NCI-H82 treated with DMSO at 0.1 percent for 48 hours (cell line): ENCODE results near the gene MPRIP.
"Not testable (repeated sequence)": the region's sequence is repeated elsewhere in the genome, so short reads cannot be mapped to it uniquely, and the experiment has no call there.

Experiments
- DNase-seq: peaks from one replicate; lab custom pipeline; 2025; ENCODE audit not compliant: unreplicated experiment; lab: John Stamatoyannopoulos, UW

Gene MPRIP

DNA sequence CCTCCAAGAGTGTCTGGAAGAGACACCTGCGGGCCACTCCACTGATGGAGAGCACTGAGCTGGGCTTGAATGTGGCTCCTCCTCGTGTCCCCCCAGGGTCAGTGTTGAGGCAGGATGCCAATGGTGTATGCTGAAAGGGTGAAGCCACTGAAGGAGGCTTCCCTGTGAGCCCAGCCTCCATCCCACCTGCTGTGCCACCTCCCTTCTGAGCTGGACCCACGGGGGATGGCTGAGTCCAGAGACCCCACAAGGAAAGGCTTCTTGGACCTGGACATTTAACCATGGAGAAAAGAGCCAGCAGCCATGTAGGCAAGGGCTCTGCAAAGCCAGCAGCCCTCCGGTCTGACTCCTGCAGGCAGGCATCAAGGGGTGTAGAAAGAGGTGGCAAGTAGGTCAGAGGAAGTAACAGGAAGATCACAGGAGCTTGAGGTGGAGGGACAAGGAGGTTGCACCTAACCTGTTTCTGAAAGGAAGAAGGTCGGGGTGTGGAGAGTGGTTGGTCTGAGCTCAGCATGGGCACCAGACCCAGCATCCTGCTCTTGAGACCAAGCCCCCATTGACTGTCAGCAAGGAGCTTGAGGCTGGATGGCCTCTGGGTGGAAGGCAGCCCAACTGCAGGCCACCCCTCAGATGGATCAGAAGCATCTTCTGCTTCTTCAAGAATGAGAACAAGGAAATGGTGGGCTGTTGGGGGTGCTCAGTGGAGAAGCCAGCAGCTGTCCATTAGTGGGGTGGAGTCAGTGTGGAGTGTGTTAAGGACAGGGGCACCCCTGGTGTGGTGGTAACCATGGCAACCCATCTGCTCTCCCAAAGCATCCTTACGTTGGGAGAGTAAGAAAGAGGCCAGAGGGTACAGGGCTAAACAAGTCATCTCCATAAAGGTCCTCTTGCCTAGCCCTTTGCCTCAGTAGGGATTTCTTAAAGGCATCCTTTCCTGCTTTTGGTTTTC lies 83.2 kb downstream of the MPRIP start:
- DNase-seq: no peak

DNA sequence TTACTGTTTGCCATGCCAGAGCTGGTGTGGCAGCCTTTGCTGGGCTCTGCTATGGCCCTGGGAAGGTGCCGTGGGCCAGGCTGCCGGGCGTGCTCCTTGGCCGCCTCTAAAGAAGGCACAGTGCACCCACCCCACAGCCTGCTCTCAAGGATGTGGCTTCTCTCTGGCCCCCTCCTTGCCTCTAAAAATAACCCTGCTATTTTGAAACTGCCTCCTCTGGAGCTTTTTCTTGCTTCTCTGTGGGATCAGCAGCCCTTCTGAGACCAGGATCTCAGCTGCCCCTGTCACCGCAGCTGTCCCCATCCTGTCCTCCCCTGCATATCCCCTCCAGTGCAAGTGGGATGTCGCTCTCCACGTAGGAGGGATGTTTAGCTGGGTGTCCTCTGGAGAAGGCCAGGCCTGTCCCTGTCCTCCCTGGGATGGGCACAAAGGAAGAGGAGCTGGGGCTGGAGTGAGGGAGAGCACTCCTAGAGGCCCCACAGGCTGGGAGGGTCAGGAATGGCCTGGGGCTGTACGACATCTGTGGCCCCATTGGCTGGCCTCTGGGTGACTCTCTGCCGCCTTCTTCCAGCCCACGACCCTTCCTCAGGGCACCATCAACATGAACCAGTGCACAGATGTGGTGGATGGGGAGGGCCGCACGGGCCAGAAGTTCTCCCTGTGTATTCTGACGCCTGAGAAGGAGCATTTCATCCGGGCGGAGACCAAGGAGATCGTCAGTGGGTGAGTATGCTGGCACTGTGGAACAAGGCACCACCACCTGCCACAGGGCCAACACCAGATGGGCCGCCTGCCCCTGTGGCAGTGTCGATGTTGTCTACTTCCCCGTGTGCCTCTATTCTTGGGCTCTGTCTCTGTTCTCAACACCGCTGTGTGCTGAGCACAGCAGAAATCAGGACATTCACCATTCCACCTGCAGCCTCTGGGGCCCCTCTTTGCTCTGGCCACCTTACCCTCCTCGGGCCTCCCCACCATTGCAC lies 84.2 kb downstream of the MPRIP start:
- DNase-seq: no peak

DNA sequence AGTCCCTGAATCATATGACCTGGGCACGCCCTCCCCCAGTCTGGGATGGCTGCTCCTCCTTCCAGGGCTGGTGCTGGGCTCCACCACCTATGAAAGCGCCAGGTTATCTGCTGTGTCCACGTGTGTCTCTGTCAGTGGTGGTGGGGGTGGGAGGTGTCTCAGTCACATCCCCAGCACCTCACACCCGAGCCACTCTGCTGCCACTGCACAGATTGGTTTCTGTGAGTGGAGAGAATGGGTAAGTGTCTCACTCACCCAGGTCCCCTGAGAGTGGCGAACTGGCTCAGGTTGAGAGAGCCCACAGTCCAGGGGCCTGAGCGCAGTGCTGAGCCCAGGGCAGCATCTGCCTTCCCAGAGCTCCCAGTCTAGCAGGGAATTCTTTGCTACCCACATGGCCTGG lies 84.9 kb downstream of the MPRIP start:
- no peak for DNase-seq

DNA sequence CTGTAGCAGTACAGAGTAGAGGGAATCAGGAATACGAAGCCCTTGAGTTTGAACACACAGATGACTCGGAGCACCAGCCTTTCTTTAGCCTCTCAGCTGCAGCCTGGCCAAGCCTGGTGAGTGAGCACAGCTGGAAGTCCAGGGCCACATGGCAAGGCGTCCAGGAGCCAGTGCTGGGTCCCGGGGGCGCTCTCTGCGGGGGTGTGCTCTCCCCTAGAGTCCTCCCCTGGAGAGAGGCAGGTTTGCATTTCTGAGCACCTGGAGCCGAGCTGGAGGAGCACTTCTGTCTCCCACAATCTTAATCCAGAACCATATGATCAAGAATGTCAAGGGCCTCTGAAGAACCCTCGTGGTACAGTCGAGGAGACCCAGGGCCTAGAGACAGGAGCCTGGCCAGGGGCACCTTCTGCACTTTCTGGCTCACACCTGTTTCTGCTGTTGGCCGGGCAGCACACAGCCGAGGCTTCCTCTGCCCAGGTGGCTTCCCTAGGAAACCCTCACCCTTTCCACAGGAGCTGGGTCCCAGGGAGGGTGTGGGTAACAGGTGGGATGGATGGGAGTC lies 85.6 kb downstream of the MPRIP start:
- DNase-seq: no peak

DNA sequence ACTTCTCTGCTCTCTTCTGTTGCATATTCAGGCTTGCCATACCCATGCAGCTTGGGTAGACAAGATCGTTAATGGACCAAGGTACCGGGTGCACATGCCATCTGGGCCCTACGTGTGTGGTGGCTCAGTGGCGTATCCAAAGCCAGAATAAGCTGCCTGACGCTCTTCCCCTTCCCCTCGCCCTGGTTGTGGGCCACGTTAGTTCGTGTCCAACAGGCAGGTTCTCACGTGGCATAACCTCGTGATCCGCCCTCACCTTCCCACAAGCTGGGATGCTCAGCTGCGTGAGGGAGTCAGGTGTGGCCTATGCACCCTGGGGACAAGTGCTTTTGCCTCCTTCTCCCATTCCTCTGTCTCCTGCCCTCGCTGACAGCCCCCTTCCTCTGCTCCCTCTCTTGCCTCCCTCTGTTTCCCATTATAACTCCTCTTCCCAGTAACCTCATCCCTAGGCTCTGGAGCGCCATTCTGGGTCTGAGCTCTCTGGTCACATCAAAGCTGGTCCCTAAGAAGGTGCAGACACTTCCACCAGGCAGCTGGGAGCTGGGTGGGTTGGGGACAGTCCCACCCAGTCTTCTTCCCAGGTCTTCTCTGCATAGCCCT lies 86.3 kb downstream of the MPRIP start:
- DNase-seq: no peak

DNA sequence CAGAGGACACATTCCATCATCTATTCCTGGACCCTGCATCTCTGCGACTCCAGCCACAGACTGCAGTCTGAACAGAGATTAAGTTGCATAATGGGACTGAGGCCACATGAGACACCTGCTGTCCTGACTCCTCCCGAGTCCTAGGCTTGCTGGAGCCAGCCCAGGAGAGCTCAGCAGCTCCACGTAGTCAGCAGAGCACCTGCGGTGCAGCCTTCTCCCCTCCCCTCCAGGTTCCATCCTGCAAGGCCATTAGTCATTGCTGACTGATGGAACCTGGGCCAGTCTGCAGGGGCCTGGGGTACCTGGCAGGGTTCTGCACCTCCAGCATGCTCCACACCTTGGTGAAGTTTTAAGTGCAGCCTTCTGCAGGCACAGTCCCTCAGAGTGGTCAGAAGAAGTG lies 87.2 kb downstream of the MPRIP start:
- DNase-seq: no peak

DNA sequence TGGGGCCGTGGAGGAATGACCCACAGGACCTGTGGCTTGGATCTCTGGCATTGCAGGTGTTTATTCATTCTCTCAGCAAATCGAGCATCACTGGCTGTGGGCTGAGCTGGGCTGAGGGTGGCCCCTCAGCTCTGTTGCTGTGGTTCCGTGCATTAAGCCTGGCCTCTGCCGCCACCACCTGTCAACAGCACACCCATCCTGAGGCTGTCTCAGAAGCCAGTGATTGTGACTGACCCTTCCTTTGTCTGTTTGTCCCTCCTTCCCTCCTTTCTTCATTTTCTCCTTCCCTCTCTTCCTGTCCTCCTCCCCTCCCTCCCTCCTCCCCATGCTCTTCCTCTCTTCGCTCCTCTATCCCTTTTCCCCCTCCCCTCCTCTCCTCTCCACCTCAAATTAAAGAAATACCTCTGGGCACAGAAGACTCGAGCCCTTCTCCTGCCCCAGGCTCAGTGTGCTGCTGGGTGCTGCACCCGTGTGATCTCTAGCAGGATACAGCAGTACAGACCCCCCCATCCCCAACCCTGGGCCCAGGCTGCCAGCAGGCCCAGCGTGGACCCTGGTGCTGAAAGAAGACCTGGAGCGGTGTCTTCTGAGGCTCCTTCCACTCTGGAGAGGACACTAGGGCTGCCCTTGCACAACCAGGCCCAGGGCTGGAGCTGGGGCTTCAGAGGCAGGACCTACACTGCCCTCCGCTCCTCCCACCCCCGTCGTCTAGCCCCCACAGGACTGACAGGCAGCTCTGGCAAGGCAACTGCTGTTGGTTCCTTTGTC lies 88.0 kb downstream of the MPRIP start:
- no peak for DNase-seq

DNA sequence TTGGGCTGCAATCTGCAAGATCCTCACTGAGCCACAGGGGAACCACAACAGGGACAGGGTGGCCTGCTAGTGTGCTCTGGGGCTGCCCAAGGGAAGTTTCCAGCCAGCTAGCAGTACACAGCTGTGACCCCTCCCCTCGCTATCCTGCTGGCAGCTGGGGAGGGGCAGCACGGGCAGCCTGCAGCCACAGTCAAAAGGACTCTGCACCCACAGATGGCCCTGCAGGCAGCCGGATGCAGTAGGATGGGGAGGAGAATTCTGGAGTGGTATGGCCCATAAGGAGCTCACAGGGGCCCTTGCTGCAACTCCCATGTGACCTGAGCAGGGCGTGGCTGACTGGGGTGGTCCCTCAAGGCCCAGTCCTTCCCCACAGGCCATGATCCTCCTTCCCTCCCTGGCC lies 89.6 kb downstream of the MPRIP start:
- no peak for DNase-seq

DNA sequence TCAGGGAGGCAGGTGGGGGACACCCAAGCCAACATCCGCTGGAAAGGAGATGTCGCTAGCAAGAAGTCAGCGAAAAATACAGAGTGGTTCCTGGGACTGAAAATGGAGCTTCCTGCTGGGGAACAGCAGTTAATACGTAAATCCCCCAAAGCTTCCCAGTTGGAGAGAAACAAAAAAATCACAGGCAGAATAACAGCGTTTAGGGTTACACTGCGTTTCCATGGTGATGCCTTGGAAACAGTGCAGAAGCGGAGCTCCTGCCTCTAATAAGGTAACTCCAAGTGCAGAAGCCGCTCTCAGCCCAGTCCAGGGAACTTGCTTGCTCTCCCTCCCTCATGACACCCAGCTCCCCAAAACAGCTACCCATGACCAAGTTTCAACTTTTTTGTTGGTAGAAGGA lies 90.5 kb downstream of the MPRIP start:
- no peak for DNase-seq

DNA sequence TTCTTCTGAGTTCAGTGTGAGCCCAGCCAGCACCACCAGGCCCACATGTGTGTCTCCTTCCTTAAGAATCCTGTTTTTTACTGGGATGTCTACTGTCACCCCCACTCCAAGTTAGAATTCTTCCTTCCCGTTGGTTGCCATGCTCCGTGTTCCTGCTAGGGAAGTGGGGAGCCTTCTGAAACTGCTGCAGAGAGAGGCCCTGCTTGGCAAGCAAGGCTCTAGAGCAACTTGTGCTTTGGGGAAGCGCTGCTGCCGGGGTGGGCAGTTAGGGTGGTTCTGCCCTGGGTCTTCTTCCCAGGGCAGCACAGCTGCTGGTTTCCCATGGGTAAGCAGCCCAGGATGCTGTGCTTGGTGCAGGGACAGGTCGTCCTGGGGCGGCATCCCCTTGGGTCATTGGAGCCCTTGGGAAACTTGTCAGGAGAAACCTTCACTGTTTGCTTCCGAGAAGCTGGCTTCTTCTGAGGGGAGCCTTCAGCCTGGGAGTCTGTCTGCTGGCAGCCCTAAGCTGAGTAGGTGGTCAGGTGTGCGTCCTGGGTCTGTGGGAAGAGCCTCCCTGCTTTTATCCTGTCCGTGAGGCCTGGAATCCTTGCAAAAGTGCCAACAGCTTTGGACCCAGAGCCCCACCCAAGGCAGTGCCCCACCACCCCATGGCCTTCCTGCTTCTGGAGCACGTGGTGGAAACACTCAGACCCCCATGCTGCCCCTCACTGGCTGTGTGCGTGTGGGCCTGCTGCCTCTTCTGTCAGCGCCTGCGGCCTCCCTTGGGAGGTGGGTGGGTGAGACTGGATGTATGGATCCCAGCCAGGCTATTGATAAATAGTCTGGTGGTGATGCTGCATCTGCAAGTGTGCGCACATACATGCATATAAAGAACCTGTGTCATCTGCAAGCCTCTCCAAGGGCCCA lies 92.0 kb downstream of the MPRIP start:
- no peak for DNase-seq

DNA sequence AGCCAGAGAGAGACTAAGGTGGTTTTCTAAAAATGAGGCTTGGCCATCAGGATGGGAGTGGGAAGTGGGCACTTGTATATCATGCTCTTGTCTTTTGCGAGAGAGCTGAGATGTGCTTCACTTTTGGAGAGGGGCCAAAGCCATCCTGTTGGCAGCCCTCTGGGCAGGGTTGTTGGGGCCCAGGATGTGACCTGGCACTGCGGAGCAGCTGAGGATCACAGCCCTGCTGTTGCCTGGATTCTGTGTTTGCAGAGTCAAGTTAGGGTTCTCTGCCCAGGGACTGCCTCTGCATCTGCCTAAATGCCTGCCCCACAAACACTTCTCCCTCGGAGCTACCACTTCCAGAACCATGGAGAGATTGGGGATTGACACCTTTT lies 92.7 kb downstream of the MPRIP start:
- no peak for DNase-seq

DNA sequence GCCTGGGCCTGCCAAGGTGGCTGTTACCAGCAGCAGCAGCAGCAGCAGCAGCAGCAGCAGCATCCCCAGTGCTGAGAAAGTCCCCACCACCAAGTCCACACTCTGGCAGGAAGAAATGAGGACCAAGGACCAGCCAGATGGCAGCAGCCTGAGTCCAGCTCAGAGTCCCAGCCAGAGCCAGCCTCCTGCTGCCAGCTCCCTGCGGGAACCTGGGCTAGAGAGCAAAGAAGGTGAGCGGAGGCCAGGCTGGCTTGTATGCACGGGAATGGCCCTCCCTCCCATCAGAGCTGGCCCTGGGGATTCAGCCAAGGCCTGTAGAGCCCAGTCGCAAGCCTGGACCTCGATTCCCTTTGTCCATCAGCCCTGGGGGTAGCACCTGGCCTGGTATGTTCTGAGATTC lies 94.0 kb downstream of the MPRIP start:
- DNase-seq: not testable (repeated sequence)

DNA sequence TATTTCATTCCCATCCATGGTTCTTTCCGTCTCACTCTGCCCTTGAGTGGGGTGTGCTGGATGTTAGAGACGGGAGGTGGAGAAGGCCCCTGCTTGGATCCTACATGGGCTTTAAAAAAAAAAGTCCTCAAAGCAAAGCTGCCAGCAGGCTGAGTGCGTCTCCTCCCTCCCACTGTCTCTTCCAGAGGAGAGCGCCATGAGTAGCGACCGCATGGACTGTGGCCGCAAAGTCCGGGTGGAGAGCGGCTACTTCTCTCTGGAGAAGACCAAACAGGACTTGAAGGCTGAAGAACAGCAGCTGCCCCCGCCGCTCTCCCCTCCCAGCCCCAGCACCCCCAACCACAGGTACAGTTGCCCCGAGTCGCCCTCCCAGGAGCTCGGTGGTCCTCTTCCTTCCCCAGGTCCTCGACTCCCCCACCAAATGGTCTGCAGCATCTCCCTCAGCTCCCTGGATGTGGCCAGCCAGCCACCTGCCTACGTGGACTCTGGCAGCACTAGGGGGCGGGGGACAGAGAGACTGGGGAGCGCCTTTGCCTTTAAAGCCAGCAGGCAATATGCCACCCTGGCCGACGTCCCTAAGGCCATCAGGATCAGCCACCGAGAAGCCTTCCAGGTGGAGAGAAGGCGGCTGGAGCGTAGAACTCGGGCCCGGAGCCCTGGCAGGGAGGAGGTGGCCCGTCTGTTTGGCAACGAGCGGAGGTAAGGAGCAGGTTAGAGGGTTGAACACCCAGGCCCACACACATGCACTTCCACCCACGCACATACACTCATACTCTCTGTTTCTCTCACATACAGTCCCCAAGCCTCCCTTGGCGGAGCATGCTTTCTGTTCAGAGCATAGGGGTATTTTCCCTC lies 95.7 kb downstream of the MPRIP start:
- DNase-seq: no peak

DNA sequence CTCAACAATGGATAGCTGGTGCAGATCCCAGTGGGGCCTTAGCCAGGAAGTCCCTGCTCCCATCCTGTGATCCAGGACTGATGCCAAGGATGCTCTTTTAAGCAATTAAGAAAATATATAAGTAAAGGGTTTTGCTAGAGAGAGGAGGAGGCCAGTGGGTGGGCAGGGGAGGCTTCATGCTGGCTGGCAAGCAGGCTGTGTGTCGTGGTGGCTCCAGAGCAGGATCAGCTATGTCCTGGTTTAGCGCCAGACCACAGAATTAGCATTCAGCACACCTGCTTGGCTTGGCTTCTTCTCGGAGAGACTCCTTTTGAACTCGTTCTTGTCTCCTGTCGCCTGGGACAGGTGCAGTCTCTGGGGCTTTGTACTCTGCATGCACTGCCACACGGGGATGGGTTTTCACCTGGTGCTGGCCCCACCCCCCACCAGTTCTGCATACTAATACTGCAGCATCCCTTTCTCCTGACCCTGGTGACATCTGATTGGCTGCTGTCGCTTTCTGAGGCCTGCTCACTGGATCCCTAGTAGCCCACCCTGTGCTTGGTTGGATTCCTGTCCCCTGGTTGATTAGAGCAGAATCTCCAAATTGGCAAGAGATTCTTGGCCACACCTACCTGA lies 97.8 kb downstream of the MPRIP start:
- DNase-seq: no peak

DNA sequence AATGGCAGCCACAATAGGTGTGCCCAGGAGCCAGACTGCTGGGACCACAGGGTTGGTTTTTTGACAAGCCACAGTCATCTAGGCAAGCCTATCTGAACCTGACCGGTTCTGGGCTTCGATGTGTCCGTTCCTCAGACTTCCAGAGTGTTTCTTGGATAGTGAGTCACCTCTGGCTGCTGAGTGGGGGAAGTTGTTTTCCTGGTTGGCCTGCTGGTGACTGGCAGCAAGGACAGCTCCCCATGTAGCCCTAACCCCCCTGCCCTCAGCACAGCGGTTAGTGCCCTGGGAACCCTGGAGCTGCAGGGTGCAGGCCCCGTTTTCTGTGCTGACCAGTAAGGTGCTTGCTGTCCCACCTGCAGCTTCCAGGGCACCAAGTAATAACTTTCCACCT lies 98.3 kb downstream of the MPRIP start:
- DNase-seq: no peak

DNA sequence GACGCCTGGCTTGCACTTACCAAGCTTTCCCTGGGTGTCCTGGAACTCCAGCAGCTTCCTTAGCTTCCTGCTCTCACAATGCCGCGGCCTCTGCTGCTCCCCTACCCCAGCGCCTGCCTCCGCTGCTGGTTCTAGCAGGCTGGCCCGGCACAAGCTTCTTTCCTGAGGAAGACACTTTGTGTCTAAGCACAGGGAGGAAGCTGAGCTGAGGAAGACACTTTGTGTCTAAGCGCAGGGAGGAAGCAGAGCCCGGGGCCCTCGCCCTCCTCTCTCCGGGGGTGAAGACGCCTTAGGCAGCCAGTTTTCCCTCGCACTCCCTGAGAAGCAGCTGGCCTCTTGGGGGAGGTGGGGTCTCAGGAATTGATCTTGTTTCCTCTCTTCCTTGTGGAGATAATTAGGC lies 99.0 kb downstream of the MPRIP start:
- DNase-seq: no peak

DNA sequence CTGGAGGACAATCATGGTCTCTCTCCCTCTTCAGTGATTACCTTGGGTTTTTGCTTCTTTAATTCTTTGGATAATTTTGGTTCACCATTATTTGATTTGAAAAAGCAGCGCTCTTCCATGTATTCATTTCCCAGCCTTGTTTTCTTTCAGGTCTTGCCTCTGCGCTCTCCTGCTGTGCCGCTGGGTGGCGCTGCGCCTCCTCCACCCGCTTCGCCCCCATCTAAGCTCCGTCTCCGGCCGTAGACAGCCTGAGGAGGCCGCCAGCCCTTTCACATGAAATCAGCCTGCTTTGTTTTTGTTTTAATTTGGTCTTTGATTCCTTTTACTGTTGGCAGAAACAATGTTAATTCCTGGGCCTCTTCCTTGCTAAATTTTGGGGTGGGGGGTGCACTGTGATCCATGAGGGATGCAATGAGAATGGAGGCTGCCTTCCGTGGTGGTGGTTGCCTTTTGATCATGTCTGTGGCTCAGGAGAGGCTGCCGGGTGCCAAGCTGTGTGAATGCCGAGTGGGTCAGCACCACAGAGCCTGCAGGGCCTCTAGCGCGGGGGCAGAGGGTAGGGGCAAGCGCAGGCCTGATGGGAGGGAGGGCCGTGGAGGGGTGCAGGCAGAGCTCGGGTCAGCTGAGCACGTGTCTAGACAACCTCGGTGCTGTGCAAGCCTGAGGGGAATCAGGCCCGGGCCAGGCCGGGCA lies 99.7 kb downstream of the MPRIP start:
- no peak for DNase-seq
